ENCODE data around the gene KCNMA1. TPM values are rescaled to one million over a fixed set of nuclear protein-coding genes. Genes with fewer than 3 reads are reported as not detected.
A peak's percentile ranks its signal among the peaks of the same experiment; 100 is the strongest.

KCNMA1 gene
- total RNA-seq, 4 donors from 2014 or later: 146 to 300 (median 265) TPM

GRCh38 chr10:77201135-77202106 lies 436.2 kb downstream of the KCNMA1 start:
- Histone ChIP-seq H3K27me3 (no peaks in the 10 kb centered on the region), H3K4me1 (peaks cover 0 to 36% (median 27%) of the 10 kb centered on the region in 4 donors), H3K9me3 (peaks cover 0 to 4% (median 0%) of the 10 kb centered on the region in 4 donors), H3K4me3 (no peak overlapping the region), H3K36me3 (no peaks in the 10 kb centered on the region), H3K27ac (replicated peaks in 1 of 4) (peak overlapping the region; percentile 38 to 90 (median 80))
- WGBS: 77% methylated on average over 7 of the region's 7 CpGs
- DNase-seq (ENCODE audit: extremely low spot score): no peak
- intact Hi-C loops (cut with DNase I): no loop called here
- peak in 1 of 2 donors; percentile 14 for TF ChIP-seq POLR2AphosphoS5 (IDR thresholded peaks at IDR 0.05)
- TF ChIP-seq EP300 (IDR thresholded peaks at IDR 0.05): no peak

GRCh38 chr10:77197544-77197943 lies 440.1 kb downstream of the KCNMA1 start:
- WGBS: 91% methylated on average over 12 of the region's 12 CpGs
- Histone ChIP-seq H3K27me3 (no peaks in the 10 kb centered on the region), H3K4me1 (peaks cover 0 to 58% (median 52%) of the 10 kb centered on the region in 4 donors), H3K36me3 (no peaks in the 10 kb centered on the region), H3K27ac (replicated peaks in 1 of 4) (peak overlapping the region; percentile 83 to 90 (median 85)), H3K9me3 (no peaks in the 10 kb centered on the region), H3K4me3 (no peak overlapping the region)
- DNase-seq (ENCODE audit: extremely low spot score): no peak
- no peak for TF ChIP-seq POLR2A (IDR thresholded peaks at IDR 0.05; ENCODE audit: low read depth)
- TF ChIP-seq CTCF (IDR thresholded peaks at IDR 0.05): no peak
- TF ChIP-seq EP300 (IDR thresholded peaks at IDR 0.05): no peak
- no peak for TF ChIP-seq POLR2AphosphoS5 (IDR thresholded peaks at IDR 0.05)
- intact Hi-C loops (cut with DNase I): no loop called here

GRCh38 chr10:77196614-77197013 lies 441.0 kb downstream of the KCNMA1 start:
- Histone ChIP-seq H3K27ac (replicated peaks in 1 of 4) (peak overlapping the region; percentile 83 to 90 (median 85)), H3K36me3 (no peaks in the 10 kb centered on the region), H3K27me3 (no peaks in the 10 kb centered on the region), H3K9me3 (no peaks in the 10 kb centered on the region), H3K4me1 (peaks cover 0 to 55% (median 50%) of the 10 kb centered on the region in 4 donors), H3K4me3 (no peak overlapping the region)
- no peak for DNase-seq (ENCODE audit: extremely low spot score)
- no peak for TF ChIP-seq CTCF (IDR thresholded peaks at IDR 0.05)
- no peak for TF ChIP-seq POLR2AphosphoS5 (IDR thresholded peaks at IDR 0.05)
- TF ChIP-seq EP300 (IDR thresholded peaks at IDR 0.05): no peak
- TF ChIP-seq POLR2A (IDR thresholded peaks at IDR 0.05; ENCODE audit: low read depth): no peak
- 62% methylated on average over 2 of the region's 2 CpGs for whole genome bisulfite sequencing
- intact Hi-C loops (cut with DNase I): no loop called here

- H3K27ac ChIP-seq (replicated peaks in 1 of 4): peak overlapping the region; percentile 83 to 90 (median 85)
- H3K9me3 ChIP-seq: no peaks in the 10 kb centered on the region
- no peak for DNase-seq (ENCODE audit: extremely low spot score)
- no peaks in the 10 kb centered on the region for H3K36me3 ChIP-seq
- intact Hi-C loops (cut with DNase I): no loop called here
- H3K4me1 ChIP-seq: peaks cover 0 to 52% (median 47%) of the 10 kb centered on the region in 4 donors
- 30% methylated on average over 2 of the region's 2 CpGs for WGBS
- H3K4me3 ChIP-seq: no peak overlapping the region
- H3K27me3 ChIP-seq: no peaks in the 10 kb centered on the region
- peak; percentile 86 to 93 for TF ChIP-seq POLR2AphosphoS5 (IDR thresholded peaks at IDR 0.05)
- no peak for TF ChIP-seq CTCF (IDR thresholded peaks at IDR 0.05)
- TF ChIP-seq EP300 (IDR thresholded peaks at IDR 0.05): peak; percentile 82
Measured at GRCh38 chr10:77195101-77195500, 442.5 kb downstream of the KCNMA1 start.

GRCh38 chr10:77193001-77193400 lies 444.6 kb downstream of the KCNMA1 start:
- Histone ChIP-seq H3K27ac (replicated peaks in 1 of 4) (peak overlapping the region; percentile 83 to 90 (median 85)), H3K36me3 (no peaks in the 10 kb centered on the region), H3K4me1 (peaks cover 0 to 61% (median 50%) of the 10 kb centered on the region in 4 donors), H3K9me3 (no peaks in the 10 kb centered on the region), H3K27me3 (no peaks in the 10 kb centered on the region), H3K4me3 (no peak overlapping the region)
- no peak for DNase-seq (ENCODE audit: extremely low spot score)
- 45% methylated on average over 2 of the region's 2 CpGs for WGBS
- intact Hi-C loops (cut with DNase I): no loop called here
- TF ChIP-seq EP300 (IDR thresholded peaks at IDR 0.05): no peak
- TF ChIP-seq POLR2A (IDR thresholded peaks at IDR 0.05; ENCODE audit: low read depth): no peak
- TF ChIP-seq POLR2AphosphoS5 (IDR thresholded peaks at IDR 0.05): no peak
- no peak for TF ChIP-seq CTCF (IDR thresholded peaks at IDR 0.05)
